T-helper 1 cell treated with Interleukin-12 subunit alpha and Interleukin-12 subunit beta and Interleukin-4 antibody, amounts not matched to agents 30 ng/mL and 1 ng/mL, for 36 hours (primary cell): ENCODE results near the gene NFX1. TPM values are rescaled to one million over a fixed set of nuclear protein-coding genes. Genes with fewer than 3 reads are reported as not detected.

Source experiments
- intact Hi-C: fragments of 100-400 bp; cut with micrococcal nuclease; formaldehyde crosslinking; loops from one replicate; pipeline ENCODE4 v1.15.1; 2024
- total RNA-seq: library from RNA; stranded (reverse); gene quantifications from 2 replicates; pipeline ENCODE4 v1.2.3, GENCODE V29; 2022

Gene NFX1
- total RNA-seq, 1 donor from 2014 or later: 44.2 TPM

DNA sequence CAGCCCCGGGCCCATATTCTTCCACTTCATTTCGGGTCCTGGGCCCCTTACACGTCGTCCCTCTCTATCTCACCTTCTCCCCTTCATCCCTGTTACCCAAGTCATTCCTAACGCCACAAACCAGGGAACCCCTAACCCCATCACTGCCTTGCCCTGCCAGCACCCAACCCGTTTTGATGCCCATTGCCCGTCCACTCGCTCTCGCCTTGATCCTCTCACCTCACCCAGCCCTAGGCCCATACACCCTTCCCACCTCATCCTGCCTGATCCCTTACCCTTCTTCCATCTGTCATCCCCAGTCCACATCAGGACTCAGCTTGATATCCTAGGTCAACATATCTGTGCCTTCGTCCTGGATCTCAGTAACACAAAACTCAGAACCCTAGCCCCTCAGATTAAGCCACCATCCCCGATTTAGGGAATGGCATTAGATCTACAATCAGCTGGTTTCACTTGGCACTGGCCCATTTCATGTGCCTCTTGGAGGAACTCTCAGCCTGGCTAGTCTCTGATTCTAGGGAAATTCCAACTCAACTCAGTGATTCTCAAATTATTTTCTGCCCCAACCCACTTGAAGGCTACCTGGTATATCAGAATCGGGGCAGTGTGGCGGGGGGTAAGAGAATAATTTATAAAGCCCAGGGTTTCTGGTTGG, 25.0 kb upstream of the NFX1 start:
- intact Hi-C loops: loop anchor here (1.0 to 10.0 kb wide), 5 partner anchors 150 to 1109 kb away; partner anchors contain the start of genes DCAF12, KIF24, MYORG and NUDT2

DNA sequence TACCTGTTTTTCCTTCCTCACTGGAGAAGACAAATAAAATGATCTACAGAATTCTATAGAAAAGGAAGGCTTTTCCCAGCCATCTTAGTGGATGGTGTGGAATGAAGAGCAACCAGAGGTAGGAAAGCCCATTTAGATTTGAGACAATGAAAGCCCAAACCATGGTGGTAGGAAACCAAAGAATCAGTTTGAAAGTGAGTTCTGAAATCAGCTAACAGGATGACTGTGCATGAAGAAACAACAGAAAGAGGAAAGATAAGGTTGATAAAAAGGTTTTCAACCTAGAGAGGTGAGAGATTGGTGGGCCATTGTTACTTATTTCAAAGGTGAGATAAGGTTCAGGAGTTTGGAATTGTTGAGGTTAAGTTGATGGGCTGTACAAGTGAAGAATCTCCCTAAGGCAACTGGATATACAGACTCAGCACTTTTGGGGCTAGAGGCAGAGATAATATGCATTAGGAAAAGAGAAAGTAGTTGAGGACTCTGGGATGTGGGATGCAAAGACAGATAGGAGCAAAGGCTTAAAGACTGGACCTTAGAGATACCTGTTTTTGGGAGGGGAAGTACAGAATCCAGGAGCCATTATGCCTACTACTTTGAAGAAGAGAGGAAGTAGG, 23.1 kb upstream of the NFX1 start:
- intact Hi-C loops: loop anchor here (10.0 kb wide), 2 partner anchors 908 to 1108 kb away; partner anchors contain the start of genes MYORG and UBAP1

DNA sequence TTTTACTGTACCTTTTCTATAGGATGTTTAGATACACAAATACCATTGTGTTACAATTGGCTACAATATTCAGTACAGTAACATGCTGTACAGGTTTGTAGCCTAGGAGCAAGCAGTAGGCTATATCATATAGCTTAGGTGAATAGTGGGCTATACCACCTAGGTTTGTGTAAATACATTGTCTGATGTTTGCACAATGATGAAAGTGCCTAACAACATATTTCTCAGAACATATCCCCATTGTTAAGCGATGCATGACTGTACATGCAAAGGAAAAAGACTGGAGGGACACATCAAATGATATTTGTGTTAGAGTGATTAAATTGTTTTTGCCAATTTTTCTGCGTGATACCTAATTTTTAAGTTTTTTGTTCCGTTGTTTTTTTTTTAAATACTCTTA, 20.2 kb upstream of the NFX1 start:
- intact Hi-C loops: no loop called here

DNA sequence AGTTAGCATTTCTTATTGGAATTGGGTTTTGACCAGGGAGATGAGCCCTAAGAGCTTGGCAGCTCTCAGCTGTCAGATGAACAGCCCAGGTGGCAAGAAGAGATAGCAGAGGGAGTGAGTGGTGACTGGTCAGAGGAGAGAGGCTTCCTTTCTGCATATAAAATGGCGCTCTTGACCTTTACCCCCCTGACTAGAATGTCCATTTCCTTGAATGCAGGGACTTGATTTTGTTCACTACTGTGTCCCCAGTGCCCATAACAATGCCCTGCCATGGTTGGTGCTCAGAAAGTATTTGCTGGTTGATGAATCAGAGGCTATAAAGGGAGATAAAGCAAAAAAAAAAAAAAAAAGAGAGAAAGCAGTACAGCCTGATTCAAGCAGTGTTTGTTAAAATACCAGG, 18.3 kb upstream of the NFX1 start:
- intact Hi-C loops: no loop called here

DNA sequence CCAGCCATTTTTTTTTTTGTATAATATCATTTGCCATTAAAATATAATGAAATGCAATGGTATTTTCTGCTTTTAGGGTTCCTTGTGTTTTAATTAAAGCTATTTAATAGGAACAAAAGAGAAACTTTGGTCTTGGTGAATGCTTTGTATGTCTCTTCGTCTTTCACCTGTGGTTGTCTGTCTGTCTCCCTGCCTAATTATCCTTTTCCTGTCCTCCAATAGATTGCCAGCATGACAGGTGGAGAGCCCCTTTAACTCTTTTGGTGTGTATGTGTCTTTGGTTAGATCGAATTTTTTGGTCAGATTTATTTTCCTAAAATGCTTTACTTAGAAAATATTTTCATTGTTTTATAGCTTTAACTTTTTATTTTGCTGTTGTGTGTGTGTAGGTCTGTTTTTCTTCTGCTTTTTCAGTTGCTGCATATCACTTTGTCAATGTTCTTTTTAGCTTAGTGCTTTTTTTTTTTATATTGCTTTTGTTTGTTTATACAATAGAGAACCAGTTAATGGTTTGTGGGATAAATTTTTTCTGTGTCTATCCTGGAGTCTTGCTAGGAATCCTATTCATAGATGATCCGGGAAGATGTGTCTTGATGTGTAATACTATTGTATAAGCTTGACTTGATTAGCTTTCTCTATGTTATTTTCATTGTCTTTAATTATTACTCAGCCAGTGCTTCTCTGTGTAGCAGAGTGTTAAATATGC, 16.9 kb upstream of the NFX1 start:
- intact Hi-C loops: no loop called here

DNA sequence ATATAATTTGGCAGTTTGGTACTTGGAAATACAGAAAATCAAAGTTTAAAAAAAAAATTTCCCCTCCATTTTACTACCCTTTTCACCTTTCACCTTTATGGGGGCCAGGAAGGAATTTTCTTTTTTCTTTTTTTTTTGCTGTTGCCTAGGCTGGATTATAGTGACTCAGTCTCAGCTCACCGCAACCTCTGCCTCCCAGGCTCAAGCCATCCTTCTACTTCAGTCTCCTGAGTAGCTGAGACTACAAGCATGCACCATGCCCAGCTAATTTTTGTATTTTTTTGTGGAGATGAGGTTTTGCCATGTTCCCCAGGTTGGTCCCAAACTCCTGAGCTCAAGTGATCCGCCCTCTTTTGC, 16.4 kb upstream of the NFX1 start:
- intact Hi-C loops: no loop called here

DNA sequence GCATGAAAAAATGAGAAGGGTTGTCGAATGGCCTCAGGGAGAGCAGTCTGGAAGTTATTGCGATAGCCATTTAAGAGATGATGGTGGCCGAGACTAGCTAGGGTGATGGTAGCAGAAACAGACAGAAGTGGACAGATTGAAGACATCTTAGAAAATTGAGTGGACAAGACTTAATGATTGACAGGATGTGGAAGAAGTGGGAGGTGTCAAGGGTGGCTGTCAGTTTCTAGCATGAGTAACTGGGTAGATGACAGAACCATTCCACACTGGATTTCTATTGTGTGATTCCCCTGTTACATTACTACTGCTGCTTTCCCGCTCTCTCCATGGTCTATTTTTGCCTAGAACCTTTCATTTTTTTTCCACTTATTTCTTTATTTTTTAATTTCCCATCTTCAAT, 12.8 kb upstream of the NFX1 start:
- intact Hi-C loops: no loop called here

DNA sequence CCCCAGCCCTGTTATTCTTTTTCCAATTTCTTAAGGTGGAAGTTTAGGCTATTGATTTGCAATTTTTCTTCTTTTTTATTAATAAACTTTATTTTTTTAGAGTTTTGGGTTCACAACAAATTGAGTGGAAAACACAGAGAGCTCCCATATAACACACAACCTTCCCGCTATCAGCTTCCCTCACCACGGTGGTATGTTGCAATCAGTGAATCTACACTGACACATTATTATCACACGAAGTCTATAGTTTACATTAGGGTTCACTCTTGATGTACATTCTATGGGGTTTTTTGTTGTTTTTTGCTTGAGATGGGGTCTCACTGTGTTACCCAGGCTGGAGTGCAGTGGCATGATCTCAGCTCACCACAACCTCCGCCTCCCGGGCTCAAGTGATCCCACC, 4.8 kb upstream of the NFX1 start:
- intact Hi-C loops: no loop called here

DNA sequence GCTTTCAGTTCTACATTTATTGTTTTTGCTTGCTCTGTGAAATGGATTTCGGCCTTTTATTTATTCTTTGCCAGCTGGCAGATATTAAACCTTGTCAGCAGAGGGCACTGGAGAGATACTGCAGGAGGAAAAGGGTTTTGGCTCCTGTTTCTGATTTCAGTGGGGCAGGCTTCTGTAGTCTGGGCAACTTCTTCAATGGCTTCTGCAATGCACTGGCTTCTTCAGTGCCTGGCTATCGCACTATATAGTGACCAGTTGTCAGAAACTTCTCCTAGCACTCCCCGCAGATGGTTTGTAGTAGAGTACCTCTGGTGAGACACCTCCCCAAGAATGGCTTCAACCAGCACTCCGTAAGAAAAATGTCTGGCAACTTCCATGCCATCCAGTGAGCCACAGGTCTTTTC, 3.2 kb upstream of the NFX1 start:
- intact Hi-C loops: loop anchor here (1.0 kb wide), 3 partner anchors 10 to 206 kb away; no protein-coding TSS in a partner anchor

DNA sequence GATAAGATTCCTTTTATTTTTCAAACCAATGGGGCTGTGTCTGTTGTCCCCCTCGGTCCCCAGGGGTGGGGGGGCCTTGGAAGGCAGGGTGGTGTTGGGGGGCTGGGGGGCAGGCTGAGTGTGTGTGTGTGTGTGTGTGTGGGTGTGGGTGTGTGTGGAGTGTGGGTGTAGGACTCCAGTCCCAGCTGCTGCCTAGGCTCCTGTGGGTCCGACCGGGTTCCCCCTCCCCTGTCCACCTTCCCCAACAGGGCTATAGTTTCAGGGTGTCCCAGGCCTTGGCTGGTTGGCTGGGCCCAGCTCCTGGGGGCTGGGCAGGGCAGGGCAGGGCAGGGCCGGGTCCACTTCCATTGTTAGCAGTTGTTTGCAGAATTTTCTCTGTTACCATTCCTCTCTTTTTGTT, 2.1 kb upstream of the NFX1 start:
- intact Hi-C loops: no loop called here

DNA sequence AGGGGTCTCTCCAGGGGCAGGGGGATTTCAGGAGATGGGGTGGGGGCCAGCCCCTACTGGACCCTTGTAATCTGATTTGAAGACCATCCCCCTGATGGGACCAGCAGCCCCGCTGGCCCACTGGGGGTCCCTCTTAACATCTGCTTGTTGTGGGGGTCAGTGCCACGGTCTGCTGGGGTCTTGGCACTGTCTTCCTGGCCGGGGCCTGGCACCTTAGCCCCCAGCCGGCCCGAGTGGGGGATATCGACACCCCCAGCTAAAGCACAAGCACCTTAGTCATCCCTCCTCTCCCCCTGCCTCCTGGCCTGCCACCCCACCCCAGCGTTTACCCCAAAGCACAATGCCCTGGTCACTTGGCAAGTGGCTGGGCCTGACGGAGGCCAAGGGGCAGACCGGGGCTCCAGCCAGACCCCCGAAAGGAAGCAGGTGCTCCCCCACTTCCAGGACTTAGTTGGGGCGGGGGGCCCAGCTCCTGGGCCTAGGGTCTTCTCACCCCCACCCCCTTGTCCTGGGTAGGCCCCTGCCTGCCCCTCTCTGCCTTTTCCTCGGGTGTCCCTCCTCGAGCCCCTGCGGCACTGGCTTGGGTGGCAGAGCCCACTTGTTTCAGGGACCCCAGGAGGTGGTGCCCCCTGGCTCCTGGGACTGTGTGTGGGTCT, 1.4 kb upstream of the NFX1 start:
- intact Hi-C loops: no loop called here

DNA sequence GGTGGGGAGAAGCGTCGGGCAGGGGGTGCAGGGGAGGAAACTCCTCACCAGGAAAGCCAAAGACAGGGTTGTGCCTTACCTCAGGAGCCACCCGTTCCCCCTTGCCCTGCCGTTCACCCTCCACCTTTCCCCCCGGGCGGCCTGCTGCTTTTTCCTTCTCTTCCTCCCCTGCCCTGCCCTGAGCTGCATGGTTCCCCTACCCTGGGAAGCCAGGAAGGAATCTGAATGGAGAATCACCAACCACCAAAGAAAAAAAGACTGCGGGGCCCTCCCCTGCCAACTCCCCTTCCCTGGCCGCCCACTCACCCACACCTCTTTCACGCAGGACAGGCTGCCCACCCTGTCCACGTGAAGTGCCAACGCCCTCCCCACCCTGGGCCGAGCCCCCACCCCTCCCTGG, 820 bp upstream of the NFX1 start:
- intact Hi-C loops: no loop called here

DNA sequence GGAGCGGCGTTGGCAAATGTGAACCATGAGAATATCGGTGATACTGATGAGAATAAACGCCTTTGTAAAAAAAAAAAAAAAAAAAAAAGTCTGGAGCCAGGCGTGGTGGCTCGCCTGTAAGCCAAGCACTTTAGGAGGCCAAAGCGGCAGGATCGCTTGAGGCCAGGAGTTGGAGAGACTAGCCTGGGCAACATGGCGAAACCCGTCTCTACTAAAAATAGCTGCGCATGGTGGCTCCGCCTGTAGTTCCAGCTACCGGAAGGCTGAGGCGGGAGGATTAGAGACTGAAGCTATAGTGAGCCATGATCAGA, 425 bp upstream of the NFX1 start:
- intact Hi-C loops: loop anchor here (1.0 to 10.0 kb wide), 15 partner anchors 16 to 887 kb away; partner anchors contain the start of genes APTX, B4GALT1, BAG1 and DCAF12

DNA sequence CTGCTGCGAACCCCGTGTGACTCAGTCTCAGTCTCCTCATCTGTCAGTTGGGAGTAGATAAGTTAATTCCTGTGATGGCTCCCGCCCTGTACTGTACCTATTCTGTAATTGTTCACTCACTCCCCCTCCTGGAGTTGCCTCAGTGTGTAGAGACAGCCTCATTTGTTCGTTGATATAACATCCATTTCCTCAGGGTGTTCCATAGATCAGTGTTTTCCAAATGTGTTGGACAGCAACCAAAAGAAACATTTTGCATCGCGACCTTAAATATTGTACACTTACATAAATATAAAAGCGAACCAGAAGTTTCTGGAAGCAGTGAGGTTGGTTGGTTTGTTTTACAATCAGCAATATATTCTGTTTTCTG, 698 bp downstream of the NFX1 start:
- intact Hi-C loops: loop anchor here (2.0 to 10.0 kb wide), 3 partner anchors 132 to 886 kb away; partner anchors contain the start of genes DCAF12 and UBAP1

DNA sequence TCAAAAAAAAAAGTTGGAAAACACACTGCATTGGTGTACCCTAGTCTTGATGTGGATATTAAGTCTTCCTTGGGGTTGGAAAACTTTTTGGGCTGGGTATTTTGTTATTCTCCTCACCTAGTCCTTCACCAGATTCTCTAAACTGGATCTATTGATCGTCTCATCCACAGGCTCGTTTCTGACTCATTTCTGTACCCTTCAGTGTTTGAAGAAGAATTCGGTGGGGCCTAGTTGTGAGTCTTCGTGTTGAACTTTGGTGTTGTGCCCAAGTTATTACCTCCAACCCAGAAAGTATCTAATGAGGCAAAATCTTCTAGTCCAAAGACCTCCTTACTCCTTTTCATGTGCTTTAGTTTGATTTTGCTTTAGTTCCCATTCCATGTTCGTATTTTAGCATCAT, 1.6 kb downstream of the NFX1 start:
- intact Hi-C loops: loop anchor here (2.0 to 10.0 kb wide), 3 partner anchors 133 to 885 kb away; partner anchors contain the start of genes DCAF12 and UBAP1

DNA sequence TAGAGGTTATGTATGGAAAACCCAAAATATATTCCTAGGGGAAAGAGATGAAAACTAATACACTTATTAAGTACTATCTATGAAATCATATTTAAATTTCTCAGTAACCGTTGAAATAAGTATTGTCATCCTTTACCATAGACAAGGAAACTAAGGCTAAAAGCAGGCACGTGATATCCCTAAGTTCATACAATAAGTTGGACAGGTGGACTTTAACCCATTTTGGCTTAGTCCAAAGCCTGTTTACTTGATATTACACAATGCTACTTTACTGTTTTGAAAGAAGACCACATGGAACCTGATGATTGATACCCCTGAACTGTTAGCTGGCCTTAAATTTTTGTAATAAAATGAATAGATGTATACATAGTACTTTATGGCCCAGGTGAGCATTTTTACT, 3.5 kb downstream of the NFX1 start:
- intact Hi-C loops: loop anchor here (5.0 to 10.0 kb wide), 2 partner anchors 831 to 884 kb away; partner anchors contain the start of genes DCAF12 and UBAP1

DNA sequence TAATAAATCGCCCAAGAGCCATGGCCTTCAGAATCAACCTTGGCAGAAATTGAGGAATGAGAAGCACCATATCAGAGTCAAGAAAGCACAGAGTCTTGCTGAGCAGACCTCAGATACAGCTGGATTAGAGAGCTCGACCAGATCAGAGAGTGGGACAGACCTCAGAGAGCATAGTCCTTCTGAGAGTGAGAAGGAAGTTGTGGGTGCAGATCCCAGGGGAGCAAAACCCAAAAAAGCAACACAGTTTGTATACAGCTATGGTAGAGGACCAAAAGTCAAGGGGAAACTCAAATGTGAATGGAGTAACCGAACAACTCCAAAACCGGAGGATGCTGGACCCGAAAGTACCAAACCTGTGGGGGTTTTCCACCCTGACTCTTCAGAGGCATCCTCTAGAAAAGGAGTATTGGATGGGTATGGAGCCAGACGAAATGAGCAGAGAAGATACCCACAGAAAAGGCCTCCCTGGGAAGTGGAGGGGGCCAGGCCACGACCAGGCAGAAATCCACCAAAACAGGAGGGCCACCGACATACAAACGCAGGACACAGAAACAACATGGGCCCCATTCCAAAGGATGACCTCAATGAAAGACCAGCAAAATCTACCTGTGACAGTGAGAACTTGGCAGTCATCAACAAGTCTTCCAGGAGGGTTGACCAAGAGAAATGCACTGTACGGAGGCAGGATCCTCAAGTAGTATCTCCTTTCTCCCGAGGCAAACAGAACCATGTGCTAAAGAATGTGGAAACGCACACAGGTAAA, 4.5 kb downstream of the NFX1 start:
- intact Hi-C loops: loop anchor here (5.0 to 10.0 kb wide), 2 partner anchors 830 to 882 kb away; partner anchors contain the start of genes DCAF12 and UBAP1

DNA sequence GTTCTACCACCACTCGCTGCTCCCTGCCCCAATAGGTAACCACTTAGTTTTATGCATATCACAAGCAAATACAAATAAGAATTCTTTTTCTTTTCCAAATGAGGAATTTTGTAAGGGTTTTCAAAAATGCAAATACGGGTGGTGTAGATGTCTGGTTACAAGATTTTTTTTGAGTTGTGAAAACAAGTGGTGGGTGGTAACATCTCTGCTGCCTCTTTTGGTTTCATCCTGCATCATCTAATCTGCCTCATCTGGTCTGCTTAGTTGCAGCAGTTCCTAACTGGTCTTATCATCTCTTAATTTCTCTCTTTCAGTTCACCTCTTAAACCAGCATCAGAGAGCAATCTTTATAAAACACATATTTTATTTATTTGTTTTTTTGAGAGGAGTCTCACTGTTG, 5.3 kb downstream of the NFX1 start:
- intact Hi-C loops: loop anchor here (10.0 kb wide), 1 partner anchor 829 kb away; the partner anchor contains the start of gene DCAF12

DNA sequence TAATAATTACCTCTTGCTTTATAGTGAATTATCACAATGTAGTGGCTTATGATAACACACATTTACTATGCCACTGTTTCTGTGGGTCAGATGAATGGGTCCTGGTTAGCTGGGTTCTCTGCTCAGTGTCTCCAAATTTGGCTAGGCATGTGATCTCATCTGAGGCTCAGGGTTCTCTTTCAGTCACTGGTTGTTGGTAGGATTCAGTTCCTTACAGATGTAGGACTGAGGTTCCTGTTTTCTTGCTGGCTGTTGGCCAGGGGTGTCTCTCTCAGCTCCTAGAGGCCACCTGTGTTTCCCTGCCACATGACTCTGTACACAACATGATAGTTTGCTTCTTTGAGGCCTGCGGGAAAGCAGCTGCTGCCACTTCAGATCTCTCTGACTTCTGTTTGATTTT, 7.1 kb downstream of the NFX1 start:
- intact Hi-C loops: loop anchor here (1.0 to 10.0 kb wide), 2 partner anchors 10 to 827 kb away; partner anchors contain the start of gene DCAF12

DNA sequence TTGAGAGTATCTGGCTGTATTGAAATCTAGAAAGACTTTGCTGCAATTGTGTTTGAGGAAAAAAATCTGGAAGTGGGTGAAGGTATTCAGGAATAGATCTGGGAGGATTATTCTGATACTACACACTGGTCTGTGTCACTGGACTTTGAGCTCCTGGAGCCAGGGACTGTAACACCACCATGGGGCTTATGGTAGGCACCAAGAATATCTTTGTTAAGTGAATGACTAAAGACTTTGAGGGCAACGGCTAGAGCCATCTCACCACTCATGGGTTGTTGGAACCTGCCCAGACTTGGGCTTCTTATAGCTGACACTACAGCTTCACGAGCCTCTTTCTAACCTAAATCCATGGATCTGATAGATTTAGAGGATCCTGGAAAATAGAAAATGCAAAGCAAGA, 10.2 kb downstream of the NFX1 start:
- intact Hi-C loops: loop anchor here (10.0 kb wide), 1 partner anchor 1774 kb away; the partner anchor contains the start of genes FANCG and VCP

DNA sequence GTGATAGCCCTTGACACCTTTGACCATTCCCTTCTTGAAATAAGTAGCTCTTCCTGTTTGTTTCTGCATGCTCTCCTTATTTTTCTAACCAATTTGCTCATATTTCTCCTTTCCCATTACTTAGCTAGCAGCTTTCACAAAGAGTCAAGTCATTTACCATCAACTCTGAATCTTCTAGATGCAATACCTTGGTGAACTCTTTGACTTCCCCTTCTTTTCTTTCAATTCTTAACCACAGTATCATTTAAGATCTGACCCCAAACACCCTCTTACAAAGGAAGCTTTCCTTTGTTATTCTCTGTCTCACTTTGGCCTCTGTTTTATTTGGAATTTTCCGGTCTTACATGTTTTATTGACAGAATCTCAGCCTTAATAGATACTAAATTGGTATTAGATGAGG, 14.0 kb downstream of the NFX1 start:
- intact Hi-C loops: loop anchor here (10.0 kb wide), 1 partner anchor 1770 kb away; the partner anchor contains the start of genes FANCG and VCP
